Liver (tissue), 9 donors: ENCODE measurements around the gene CPA2. TPM values are rescaled to one million over a fixed set of nuclear protein-coding genes. Genes with fewer than 3 reads are reported as not detected.
"Not testable (repeated sequence)": the region's sequence is repeated elsewhere in the genome, so short reads cannot be mapped to it uniquely, and the experiment has no call there.

Experiments
- DNase-seq: peaks from one replicate; pipeline ENCODE4 v3.0.0-alpha.2; 2017; ENCODE audit warnings: low spot score
- H3K27ac ChIP-seq, 2 donors: one replicate each; pipeline ENCODE4 v1.7.0; 2013; ENCODE audit warnings: inconsistent platforms in 2 of 2, low read length in 2 of 2, control low read depth in 1 of 2, low read depth in 1 of 2, mild to moderate bottlenecking in 1 of 2
- H3K27me3 ChIP-seq, 4 donors: one replicate each; pipeline versions ENCODE4 v1.6.1 to v1.7.0; 2013; ENCODE audit warnings: low read length in 3 of 4, inconsistent platforms in 1 of 4, mild to moderate bottlenecking in 1 of 4, moderate library complexity in 1 of 4; ENCODE audit not compliant: control insufficient read depth in 4 of 4, insufficient read depth in 4 of 4
- H3K36me3 ChIP-seq, 4 donors: one replicate each; pipeline versions ENCODE4 v1.6.1 to v1.7.0; 2013; ENCODE audit warnings: low read length in 3 of 4, mild to moderate bottlenecking in 3 of 4, low read depth in 1 of 4, moderate library complexity in 1 of 4; ENCODE audit not compliant: control insufficient read depth in 4 of 4, insufficient read depth in 3 of 4
- H3K4me1 ChIP-seq, 4 donors: one replicate each; pipeline versions ENCODE4 v1.6.1 to v1.7.0; 2013; ENCODE audit warnings: low read length in 3 of 4, mild to moderate bottlenecking in 3 of 4, moderate library complexity in 1 of 4; ENCODE audit not compliant: control insufficient read depth in 4 of 4, insufficient read depth in 4 of 4
- H3K4me3 ChIP-seq, 3 donors: one replicate each; pipeline versions ENCODE4 v1.6.1 to v1.7.0; 2013; ENCODE audit warnings: low read length in 3 of 3, control low read depth in 1 of 3, low read depth in 1 of 3, mild to moderate bottlenecking in 1 of 3
- H3K9ac ChIP-seq, 2 donors: one replicate each; pipeline ENCODE4 v1.7.0; 2013; ENCODE audit warnings: low read length in 2 of 2, mild to moderate bottlenecking in 2 of 2, moderate library complexity in 2 of 2, control low read depth in 1 of 2, low read depth in 1 of 2
- H3K9me3 ChIP-seq, 4 donors: one replicate each; pipeline versions ENCODE4 v1.6.1 to v1.7.0; 2013; ENCODE audit warnings: low read length in 3 of 4; ENCODE audit not compliant: control insufficient read depth in 4 of 4
- ATF3 ChIP-seq: IDR thresholded peaks from 2 replicates; pipeline ENCODE4 v1.6.1; 2016; ENCODE audit warnings: antibody characterized with exemption
- CTCF ChIP-seq: fragments of 150-350 bp; IDR thresholded peaks from 2 replicates; pipeline ENCODE4 v1.5.1; 2017; ENCODE audit warnings: improper control_type of control experiment, low read depth, low read length; ENCODE audit not compliant: missing input control
- EGR1 ChIP-seq, 2 donors: IDR thresholded peaks; 2 replicates each; pipeline ENCODE4 v1.6.1; 2016 to 2018; ENCODE audit warnings: antibody characterized with exemption in 2 of 2, low read depth in 2 of 2
- FOXA1 ChIP-seq: IDR thresholded peaks from 2 replicates; pipeline ENCODE4 v1.6.1; 2016; ENCODE audit warnings: antibody characterized with exemption
- FOXA2 ChIP-seq: IDR thresholded peaks from 2 replicates; pipeline ENCODE4 v1.6.1; 2016; ENCODE audit warnings: antibody characterized with exemption
- GABPA ChIP-seq, 2 donors: IDR thresholded peaks in 1 of 2; conservative IDR thresholded peaks in 1 of 2; 2 replicates each; pipeline ENCODE4 v1.6.1; 2016; ENCODE audit warnings: antibody characterized with exemption in 2 of 2, mild to moderate bottlenecking in 1 of 2, moderate library complexity in 1 of 2
- HNF4A ChIP-seq, 2 donors: conservative IDR thresholded peaks; 2 replicates each; pipeline ENCODE4 v1.6.1; 2016; ENCODE audit warnings: antibody characterized with exemption in 2 of 2, mild to moderate bottlenecking in 2 of 2
- HNF4G ChIP-seq: IDR thresholded peaks from 2 replicates; pipeline ENCODE4 v1.6.1; 2016; ENCODE audit warnings: antibody characterized with exemption
- JUND ChIP-seq, 2 donors: IDR thresholded peaks; 2 replicates each; pipeline ENCODE4 v1.6.1; 2016; ENCODE audit warnings: antibody characterized with exemption in 2 of 2
- MAX ChIP-seq: IDR thresholded peaks from 2 replicates; pipeline ENCODE4 v1.6.1; 2016; ENCODE audit warnings: antibody characterized with exemption
- NR2F2 ChIP-seq: IDR thresholded peaks from 2 replicates; pipeline ENCODE4 v1.6.1; 2016; ENCODE audit warnings: antibody characterized with exemption
- RAD21 ChIP-seq, 2 donors: IDR thresholded peaks; 2 replicates each; pipeline ENCODE4 v1.6.1; 2016; ENCODE audit warnings: antibody characterized with exemption in 2 of 2, mild to moderate bottlenecking in 2 of 2
- REST ChIP-seq: IDR thresholded peaks from 2 replicates; pipeline ENCODE4 v1.6.1; 2016; ENCODE audit warnings: antibody characterized with exemption, mild to moderate bottlenecking
- RXRA ChIP-seq, 2 donors: IDR thresholded peaks; 2 replicates each; pipeline ENCODE4 v1.6.1; 2017 to 2018; ENCODE audit warnings: antibody characterized with exemption in 2 of 2, mild to moderate bottlenecking in 1 of 2
- SP1 ChIP-seq: IDR thresholded peaks from 2 replicates; pipeline ENCODE4 v1.6.1; 2018; ENCODE audit warnings: antibody characterized with exemption, mild to moderate bottlenecking
- TAF1 ChIP-seq: conservative IDR thresholded peaks from 2 replicates; pipeline ENCODE4 v1.6.1; 2016; ENCODE audit warnings: antibody characterized with exemption, mild to moderate bottlenecking
- YY1 ChIP-seq: IDR thresholded peaks from 2 replicates; pipeline ENCODE4 v1.6.1; 2016; ENCODE audit warnings: antibody characterized with exemption, mild to moderate bottlenecking
- ZBTB33 ChIP-seq: IDR thresholded peaks from 2 replicates; pipeline ENCODE4 v1.6.1; 2016; ENCODE audit warnings: antibody characterized with exemption
- WGBS: extraction: QIAGEN DNeasy Blood & Tissue Kit; methylation state at CpG from one replicate; pipeline ENCODE4 v1.1.7; 2013; 5-methylcytosine and 5-hydroxymethylcytosine counted together
- polyA plus RNA-seq, 2 donors: library from polyadenylated mRNA; stranded (reverse) in 1 of 2; unstranded in 1 of 2; fragments of 200-250 nt in 1 of 2; fragments of >200 nt in 1 of 2; fragmentation: Nextera tagmentation in 1 of 2; extraction: Ambion mirVana in 1 of 2; gene quantifications; one replicate each; pipeline versions ENCODE4 v1.2.1 to v1.2.3, GENCODE V29; 2013 to 2015
- total RNA-seq, 2 donors: library from RNA; depleted of rRNA; stranded (reverse); fragments of >200 nt; gene quantifications; one replicate each; pipeline ENCODE4 v1.2.3, GENCODE V29; 2014
- donor health status: healthy.
- donor health status: healthy.
- donor health status: healthy.
- donor health status: healthy.
- donor health status: healthy.

The CPA2 gene
- total and polyA plus RNA-seq, 4 donors, result not detected

- 95% methylated on average over 2 of the region's 2 CpGs for WGBS
- no peaks in the 10 kb centered on the region for H3K36me3 ChIP-seq
- DNase-seq, result no peak
- H3K27me3 ChIP-seq, result no peaks in the 10 kb centered on the region
- no peak overlapping the region for H3K4me3 ChIP-seq
- H3K4me1 ChIP-seq, result no peaks in the 10 kb centered on the region
- no peaks in the 10 kb centered on the region for H3K9me3 ChIP-seq
- H3K27ac ChIP-seq, result no peak overlapping the region
- TF ChIP-seq RXRA (IDR thresholded peaks at IDR 0.05), result no peak
- TF ChIP-seq RAD21 (IDR thresholded peaks at IDR 0.05), result no peak
- TF ChIP-seq HNF4G, result no peak
- no peak for TF ChIP-seq FOXA2
- no peak for TF ChIP-seq TAF1
- TF ChIP-seq CTCF, result no peak
- TF ChIP-seq FOXA1, result no peak
- TF ChIP-seq MAX, result no peak
- no peak for TF ChIP-seq SP1
- no peak for TF ChIP-seq NR2F2
- no peak for TF ChIP-seq ZBTB33
- TF ChIP-seq YY1, result no peak
- TF ChIP-seq JUND (IDR thresholded peaks at IDR 0.05), result no peak
- TF ChIP-seq ATF3, result no peak
- TF ChIP-seq EGR1 (IDR thresholded peaks at IDR 0.05; ENCODE audit: low read depth in 2 of 2), result no peak
- TF ChIP-seq GABPA (IDR thresholded peaks at IDR 0.05 in 1 of 2, conservative IDR thresholded peaks at IDR 0.05 in 1 of 2), result no peak
- no peak for TF ChIP-seq REST
- no peak for TF ChIP-seq HNF4A (conservative IDR thresholded peaks at IDR 0.05)
- H3K9ac ChIP-seq, result no peak overlapping the region
These were observed 32.6 kb upstream of the CPA2 start for GRCh38 chr7:130234078-130234477.

- not testable (repeated sequence) for DNase-seq, H3K36me3 ChIP-seq, H3K4me1 ChIP-seq, H3K27me3 ChIP-seq, H3K27ac ChIP-seq, H3K9me3 ChIP-seq, H3K4me3 ChIP-seq, H3K9ac ChIP-seq
- WGBS, result 79% methylated on average over 4 of the region's 4 CpGs
These were observed 30.3 kb upstream of the CPA2 start for GRCh38 chr7:130236361-130236760.
